Lower lobe of right lung (tissue), 2 donors: ENCODE measurements around the gene ULK2. TPM values are rescaled to one million over a fixed set of nuclear protein-coding genes. Genes with fewer than 3 reads are reported as not detected.

ENCODE experiments used
- ATAC-seq, 2 donors: fragments of 200-7000 bp; cut with Tn5 transposase; one replicate each; pipeline ENCODE4 v1.9.1; 2020 to 2022; ENCODE audit warnings: mild to moderate bottlenecking in 2 of 2, moderate library complexity in 2 of 2
- DNase-seq: peaks from one replicate; pipeline ENCODE4 v3.0.0-alpha.2; 2020
- H3K27ac ChIP-seq: fragments of 200-600 bp; one replicate; pipeline ENCODE4 v1.8.0; 2022
- H3K27me3 ChIP-seq: fragments of 200-600 bp; one replicate; pipeline ENCODE4 v1.8.0; 2022; ENCODE audit warnings: low read depth
- H3K36me3 ChIP-seq: fragments of 200-600 bp; one replicate; pipeline ENCODE4 v1.8.0; 2022; ENCODE audit warnings: mild to moderate bottlenecking
- H3K4me1 ChIP-seq: fragments of 200-600 bp; one replicate; pipeline ENCODE4 v1.8.0; 2022
- H3K4me3 ChIP-seq: fragments of 200-600 bp; one replicate; pipeline ENCODE4 v1.8.0; 2022; ENCODE audit warnings: mild to moderate bottlenecking
- H3K9me3 ChIP-seq: fragments of 200-600 bp; one replicate; pipeline ENCODE4 v1.8.0; 2022
- intact Hi-C: fragments of 100-400 bp; cut with DNase I; formaldehyde crosslinking; loops from one replicate; pipeline ENCODE4 v1.11.0; 2022
- total RNA-seq: library from RNA; stranded (reverse); fragmentation: NEBNext Ultra II Directional; extraction: Animal tissue kit (Norgen Biotek cat#: 25700); gene quantifications from one replicate; pipeline ENCODE4 v1.2.1, GENCODE V29; 2021
- TF ChIP-seq, protein P1 (sequence below): fragments of 200-600 bp; IDR thresholded peaks from one replicate; pipeline ENCODE4 v1.8.0; 2022; ENCODE audit warnings: antibody characterized with exemption, mild to moderate bottlenecking
- donor health status: DM: no; HTN: yes; CAD: no; lungs with severe emphysema.

Gene ULK2
- total RNA-seq, 1 donor from 2014 or later = 20.1 TPM

DNA sequence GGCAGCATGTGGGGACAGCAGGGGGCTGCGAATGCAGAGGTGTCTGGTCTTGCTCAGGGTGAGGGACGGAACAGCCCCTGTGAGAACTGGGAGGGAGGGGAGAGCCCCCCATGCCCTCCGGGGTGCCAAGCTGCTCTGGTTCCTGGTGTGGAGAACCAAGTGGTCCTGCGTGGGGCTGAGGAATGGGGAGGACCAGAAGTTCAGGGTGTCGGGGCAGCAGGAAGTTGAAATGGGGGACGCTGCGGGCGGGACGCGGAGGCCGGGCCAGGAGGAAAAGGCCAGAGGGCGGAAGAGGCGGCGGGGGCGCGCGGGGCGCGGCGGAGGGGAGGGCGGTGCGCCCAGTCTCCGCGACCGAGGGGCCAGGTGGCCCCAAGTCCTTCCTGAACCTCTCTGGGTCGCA, 123.2 kb downstream of the ULK2 start:
- peak overlapping the region; percentile 36 for H3K27ac ChIP-seq
- H3K9me3 ChIP-seq = no peaks in the 10 kb centered on the region
- DNase-seq (no peak), ATAC-seq (peak; percentile 32 to 58)
- TF ChIP-seq, protein P1, sequence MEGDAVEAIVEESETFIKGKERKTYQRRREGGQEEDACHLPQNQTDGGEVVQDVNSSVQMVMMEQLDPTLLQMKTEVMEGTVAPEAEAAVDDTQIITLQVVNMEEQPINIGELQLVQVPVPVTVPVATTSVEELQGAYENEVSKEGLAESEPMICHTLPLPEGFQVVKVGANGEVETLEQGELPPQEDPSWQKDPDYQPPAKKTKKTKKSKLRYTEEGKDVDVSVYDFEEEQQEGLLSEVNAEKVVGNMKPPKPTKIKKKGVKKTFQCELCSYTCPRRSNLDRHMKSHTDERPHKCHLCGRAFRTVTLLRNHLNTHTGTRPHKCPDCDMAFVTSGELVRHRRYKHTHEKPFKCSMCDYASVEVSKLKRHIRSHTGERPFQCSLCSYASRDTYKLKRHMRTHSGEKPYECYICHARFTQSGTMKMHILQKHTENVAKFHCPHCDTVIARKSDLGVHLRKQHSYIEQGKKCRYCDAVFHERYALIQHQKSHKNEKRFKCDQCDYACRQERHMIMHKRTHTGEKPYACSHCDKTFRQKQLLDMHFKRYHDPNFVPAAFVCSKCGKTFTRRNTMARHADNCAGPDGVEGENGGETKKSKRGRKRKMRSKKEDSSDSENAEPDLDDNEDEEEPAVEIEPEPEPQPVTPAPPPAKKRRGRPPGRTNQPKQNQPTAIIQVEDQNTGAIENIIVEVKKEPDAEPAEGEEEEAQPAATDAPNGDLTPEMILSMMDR = no peak
- H3K36me3 ChIP-seq = no peaks in the 10 kb centered on the region
- H3K27me3 ChIP-seq = no peaks in the 10 kb centered on the region
- H3K4me1 ChIP-seq = peaks cover 23% of the 10 kb centered on the region
- H3K4me3 ChIP-seq = peak overlapping the region; percentile 57
- intact Hi-C loops = no loop called here

DNA sequence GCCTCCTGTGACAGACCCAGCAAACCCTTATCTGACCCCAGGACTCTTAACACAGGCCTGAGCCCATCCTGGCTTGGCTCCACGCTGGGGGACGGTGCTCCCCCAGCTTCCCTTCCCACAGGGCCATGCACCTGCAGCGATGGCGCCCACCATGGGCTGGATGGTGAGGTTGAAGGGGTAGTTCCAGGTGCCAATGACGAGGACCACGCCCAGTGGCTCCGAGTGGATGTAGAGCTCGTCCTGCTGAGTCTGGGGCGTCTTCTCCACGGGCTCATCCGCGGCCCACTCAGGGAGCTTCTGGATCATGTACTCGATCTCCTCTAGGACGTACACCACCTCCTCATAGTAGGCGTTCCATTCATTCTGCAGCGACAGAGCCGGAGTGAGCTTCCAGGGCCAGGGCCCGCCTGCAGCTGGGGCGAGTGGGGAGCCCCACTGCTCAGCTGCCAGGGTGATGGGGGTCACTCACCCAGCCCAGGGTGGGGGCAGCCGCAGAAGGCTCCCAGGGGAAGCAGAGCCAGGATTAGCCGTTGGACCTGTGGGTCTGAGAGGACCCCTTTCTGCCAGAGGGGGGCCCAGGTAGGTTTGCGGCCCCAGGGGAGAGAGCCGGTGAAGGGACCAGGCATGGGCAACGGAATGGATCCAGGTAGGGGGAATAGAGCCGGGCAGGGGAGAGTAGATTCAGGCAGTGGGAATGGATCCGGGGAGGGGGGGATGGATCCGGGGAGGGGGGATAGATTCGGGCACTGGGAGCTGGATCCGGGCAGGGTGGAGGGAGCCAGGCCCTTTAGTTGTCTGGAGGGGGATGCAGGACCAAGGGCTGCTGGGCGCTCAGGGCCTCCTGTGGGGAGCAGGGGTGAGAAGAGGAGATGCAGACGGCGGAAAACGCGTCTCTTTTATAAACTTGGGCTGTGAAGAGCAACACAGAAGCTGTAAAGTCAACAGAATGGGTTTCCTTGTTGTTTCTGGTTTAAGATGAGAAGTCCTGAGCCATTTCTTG, 124.3 kb downstream of the ULK2 start:
- Histone ChIP-seq H3K27ac (no peak overlapping the region), H3K9me3 (no peaks in the 10 kb centered on the region), H3K27me3 (no peaks in the 10 kb centered on the region), H3K4me1 (peaks cover 17% of the 10 kb centered on the region), H3K36me3 (no peaks in the 10 kb centered on the region), H3K4me3 (no peak overlapping the region)
- TF ChIP-seq, protein P1 = no peak
- intact Hi-C loops = no loop called here
- DNase-seq (no peak), ATAC-seq (no peak)

DNA sequence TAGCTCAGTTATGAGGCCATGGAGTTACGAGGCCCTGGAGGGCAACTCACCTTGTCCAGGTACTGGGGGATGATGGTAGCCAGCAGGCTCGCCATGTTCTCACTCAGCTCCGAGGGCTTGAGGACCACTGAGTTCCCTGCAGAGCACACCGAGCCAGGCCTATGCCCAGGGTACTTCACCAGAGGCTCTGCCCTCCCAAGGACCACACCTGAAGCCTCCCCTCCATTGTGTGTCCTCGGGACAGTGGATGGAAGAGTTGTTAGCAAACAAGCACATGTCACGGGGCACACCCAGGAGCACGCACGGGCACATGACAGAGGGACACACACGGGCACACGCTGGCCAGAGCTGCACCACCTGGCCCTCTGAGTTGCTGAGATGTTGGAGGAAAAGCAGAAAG, 125.2 kb downstream of the ULK2 start:
- Histone ChIP-seq H3K4me3 (no peak overlapping the region), H3K9me3 (no peaks in the 10 kb centered on the region), H3K36me3 (no peaks in the 10 kb centered on the region), H3K27ac (no peak overlapping the region), H3K27me3 (no peaks in the 10 kb centered on the region), H3K4me1 (peaks cover 15% of the 10 kb centered on the region)
- DNase-seq (no peak), ATAC-seq (no peak)
- intact Hi-C loops = no loop called here
- TF ChIP-seq, protein P1 = no peak

DNA sequence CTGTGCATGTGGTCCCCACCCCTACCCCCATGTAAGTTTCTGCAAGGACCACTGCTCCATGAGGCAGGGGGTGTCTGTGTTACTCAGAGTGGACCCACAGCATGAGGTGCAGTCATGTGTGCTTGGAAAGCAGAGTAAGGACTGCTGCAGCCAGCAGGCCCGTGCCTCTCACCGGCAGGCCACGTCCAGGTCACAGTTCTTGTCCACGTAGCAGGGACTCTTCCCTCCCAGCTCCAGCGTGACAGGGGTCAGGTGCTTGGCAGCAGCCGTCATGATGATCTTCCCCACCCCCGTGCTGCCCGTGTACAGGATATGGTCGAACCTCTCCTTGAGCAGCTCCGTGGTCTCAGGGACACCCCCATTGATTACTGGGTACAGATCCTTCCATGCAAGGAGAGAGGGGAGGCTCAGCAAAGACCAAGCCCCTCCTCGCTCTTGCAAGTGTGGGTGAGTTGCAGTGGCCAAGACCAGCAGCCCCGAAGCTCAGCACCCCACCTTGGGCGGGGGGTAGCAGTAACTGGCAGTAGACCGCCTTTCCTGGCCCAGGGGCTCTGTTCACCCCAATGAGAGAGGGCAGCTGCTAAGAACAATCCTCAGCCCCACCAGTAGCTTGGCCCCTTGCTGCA, 125.8 kb downstream of the ULK2 start:
- Histone ChIP-seq H3K36me3 (no peaks in the 10 kb centered on the region), H3K9me3 (no peaks in the 10 kb centered on the region), H3K27me3 (no peaks in the 10 kb centered on the region), H3K4me1 (peaks cover 15% of the 10 kb centered on the region), H3K4me3 (no peak overlapping the region), H3K27ac (no peak overlapping the region)
- intact Hi-C loops = no loop called here
- DNase-seq (no peak), ATAC-seq (no peak)
- TF ChIP-seq, protein P1 = no peak

DNA sequence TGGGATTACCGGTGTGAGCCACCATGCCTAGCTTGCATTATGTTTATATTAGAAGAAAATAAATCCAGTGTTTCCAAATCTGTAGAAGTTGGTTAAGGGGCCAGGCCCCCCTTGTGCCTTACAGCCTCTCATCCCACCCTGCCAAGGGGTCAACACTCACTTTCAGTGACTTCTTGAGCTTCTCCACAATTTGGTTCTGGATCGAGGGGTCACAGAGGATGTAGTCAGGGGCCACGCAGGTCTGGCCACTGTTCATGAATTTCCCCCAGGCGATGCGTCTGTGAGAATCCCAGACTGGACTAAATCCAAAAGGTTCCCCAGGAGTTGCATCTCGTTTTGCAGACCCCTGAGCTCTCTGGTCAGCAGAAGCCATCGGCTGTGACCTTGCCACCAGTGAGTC, 126.8 kb downstream of the ULK2 start:
- intact Hi-C loops = no loop called here
- no peak overlapping the region for H3K27ac ChIP-seq
- H3K27me3 ChIP-seq = no peaks in the 10 kb centered on the region
- no peaks in the 10 kb centered on the region for H3K36me3 ChIP-seq
- H3K9me3 ChIP-seq = no peaks in the 10 kb centered on the region
- H3K4me1 ChIP-seq = peaks cover 15% of the 10 kb centered on the region
- no peak overlapping the region for H3K4me3 ChIP-seq
- DNase-seq (no peak), ATAC-seq (no peak)
- TF ChIP-seq, protein P1 = no peak
